Testis (tissue), 2 donors: Measurements from ENCODE around the gene GRIP1.

Source experiments
- CTCF ChIP-seq, 3 experiments: fragments of 450-650 bp in 2 of 3; fragments of 200-600 bp in 1 of 3; sonication (generic) in 1 of 3; IDR thresholded peaks; one replicate each; pipeline ENCODE4 v1.5.1; 2016 to 2019; ENCODE audit warnings: antibody characterized with exemption in 3 of 3, mild to moderate bottlenecking in 2 of 3, moderate library complexity in 1 of 3
- POLR2A ChIP-seq: fragments of 450-650 bp; IDR thresholded peaks from one replicate; pipeline ENCODE4 v1.6.1; 2017; ENCODE audit warnings: antibody characterized with exemption, mild to moderate bottlenecking, moderate library complexity

DNA sequence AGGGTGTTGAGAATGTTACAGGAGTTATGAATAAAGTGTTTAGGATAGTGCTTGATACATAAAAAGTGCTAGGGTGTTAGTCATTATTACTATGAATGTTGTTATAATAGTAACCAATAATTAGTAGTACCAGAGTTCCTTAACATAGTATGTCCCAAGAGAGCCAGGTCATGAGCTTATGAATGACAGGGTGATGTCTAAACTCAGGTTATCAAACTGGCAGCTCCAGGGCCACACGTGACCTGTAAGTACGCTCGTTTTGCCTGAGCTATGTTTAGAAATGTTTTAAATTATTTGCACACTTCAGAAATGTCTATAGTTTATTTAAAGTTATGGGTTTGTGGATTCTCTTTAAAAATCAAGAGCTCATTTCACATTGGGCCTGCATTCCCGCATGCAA lies 14.1 kb upstream of the GRIP1 start:
- TF ChIP-seq POLR2A (no peak), CTCF (IDR thresholded peaks at IDR 0.05) (no peak)
